ENCODE measurements around the gene PLEKHF1. TPM values are rescaled to one million over a fixed set of nuclear protein-coding genes. Genes with fewer than 3 reads are reported as not detected.

The PLEKHF1 gene
- total and polyA plus RNA-seq, 8 donors = 2.1 to 9.3 (median 4.4) TPM

DNA sequence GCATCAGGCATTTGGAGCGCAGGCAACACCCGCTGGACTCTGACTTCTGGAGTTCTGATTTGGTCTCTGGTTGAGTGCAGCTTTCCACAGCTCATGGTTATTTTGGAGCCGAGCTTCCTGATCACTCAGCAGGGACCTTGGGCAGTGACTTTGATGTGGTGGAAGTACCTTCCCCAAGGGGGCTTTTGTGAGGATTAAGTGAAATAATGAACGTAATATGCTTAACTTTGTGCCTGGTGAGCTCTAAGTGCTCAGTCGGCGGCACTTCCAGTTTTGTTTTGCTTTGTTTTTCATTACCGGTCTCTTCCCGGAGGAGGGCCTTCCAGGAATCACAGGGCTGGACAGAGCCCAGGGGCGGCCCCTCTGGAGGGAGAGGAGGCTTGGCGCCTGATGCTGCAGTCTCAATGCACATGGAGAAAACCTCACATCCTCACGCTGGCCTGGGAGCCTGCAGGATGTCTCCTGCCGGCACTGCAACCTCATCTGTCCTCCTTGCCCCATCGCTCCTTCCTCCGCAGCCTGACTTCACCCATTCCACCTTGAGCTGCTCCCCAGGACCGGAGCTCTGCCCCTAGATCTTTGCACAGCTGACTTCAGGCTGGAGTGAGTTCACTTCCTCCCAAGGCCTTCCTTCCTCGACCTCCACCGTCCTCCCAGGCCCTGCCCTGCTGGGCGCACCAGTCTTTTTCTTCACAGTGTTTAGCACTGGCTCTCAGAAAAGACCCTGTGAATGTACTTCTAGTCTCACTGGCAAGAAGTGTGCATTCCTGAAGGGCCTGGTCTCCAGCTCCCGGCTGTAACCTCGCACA lies 1.5 kb downstream of the PLEKHF1 start:
- DNase-seq (peak in 3 of 6 donors; percentile 44 to 67 (median 51)), ATAC-seq (peak in 2 of 4 donors; percentile 4 to 17), FAIRE-seq (no peak)
- Histone ChIP-seq H3K4me1 (peaks cover 18 to 36% (median 23%) of the 10 kb centered on the region in 3 donors), H3K4me3 (peak overlapping the region in 3 of 4 donors; percentile 63 to 91 (median 82)), H3K9me3 (no peaks in the 10 kb centered on the region), H3K27me3 (no peaks in the 10 kb centered on the region), H3K36me3 (no peaks in the 10 kb centered on the region), H3K27ac (peak overlapping the region; percentile 26 to 85 (median 64))
- no peak for TF ChIP-seq CTCF (IDR thresholded peaks at IDR 0.05)
- WGBS, 2 donors = 57 to 59% methylated on average over 20 of the region's 20 CpGs
- intact Hi-C loops (cut with DNase I) = loop anchor here in 1 of 3 donors (10.0 kb wide), 1 partner anchor 52 kb away; no protein-coding TSS in a partner anchor

- no peak for FAIRE-seq
- no peak for ATAC-seq
- Histone ChIP-seq H3K9me3 (no peaks in the 10 kb centered on the region), H3K27ac (peak overlapping the region in 2 of 4 donors; percentile 82 to 85), H3K4me1 (peaks cover 12 to 30% (median 18%) of the 10 kb centered on the region in 3 donors), H3K27me3 (no peaks in the 10 kb centered on the region), H3K36me3 (no peaks in the 10 kb centered on the region), H3K4me3 (peak overlapping the region in 1 of 4 donors; percentile 91)
- intact Hi-C loops (cut with DNase I) = loop anchor here in 1 of 3 donors (10.0 kb wide), 1 partner anchor 53 kb away; no protein-coding TSS in a partner anchor
- no peak for DNase-seq
- TF ChIP-seq CTCF (IDR thresholded peaks at IDR 0.05) = no peak
- 80 to 84% methylated on average over 11 of the region's 11 CpGs for WGBS, 2 donors
These were observed 2.1 kb downstream of the PLEKHF1 start for GRCh38 chr19:29667387-29667783.

DNA sequence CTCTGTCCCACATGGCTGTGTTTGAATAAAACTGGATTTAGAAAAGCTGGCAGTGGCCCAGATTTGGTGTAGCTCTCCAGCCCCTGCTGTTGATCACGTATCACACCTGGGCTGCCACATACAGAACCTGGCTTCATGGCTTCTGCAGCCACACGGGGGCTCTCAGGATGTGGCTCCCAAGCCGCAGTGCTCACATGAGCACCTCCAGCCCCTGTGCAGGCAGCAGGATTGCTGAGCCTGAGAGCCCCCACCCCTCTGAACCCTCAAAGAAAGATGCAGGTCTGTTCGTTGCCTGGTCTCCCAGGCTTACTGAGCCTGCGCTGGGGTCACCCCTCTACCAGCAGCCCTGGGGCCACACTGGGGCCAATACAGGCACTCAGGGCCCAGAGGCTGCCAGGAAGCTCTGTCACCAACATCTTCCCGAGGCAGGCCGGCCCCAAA lies 2.7 kb downstream of the PLEKHF1 start:
- H3K27me3 ChIP-seq = no peaks in the 10 kb centered on the region
- no peaks in the 10 kb centered on the region for H3K36me3 ChIP-seq
- no peak overlapping the region for H3K27ac ChIP-seq
- WGBS, 2 donors = 67 to 78% methylated on average over 7 of the region's 7 CpGs
- H3K4me1 ChIP-seq = peaks cover 7 to 25% (median 13%) of the 10 kb centered on the region in 3 donors
- H3K9me3 ChIP-seq = no peaks in the 10 kb centered on the region
- FAIRE-seq (no peak), DNase-seq (peak in 1 of 6 donors; percentile 42), ATAC-seq (no peak)
- intact Hi-C loops (cut with DNase I) = loop anchor here in 1 of 3 donors (10.0 kb wide), 1 partner anchor 53 kb away; no protein-coding TSS in a partner anchor
- H3K4me3 ChIP-seq = no peak overlapping the region
- TF ChIP-seq CTCF (IDR thresholded peaks at IDR 0.05) = no peak

- H3K9me3 ChIP-seq = no peaks in the 10 kb centered on the region
- H3K36me3 ChIP-seq = peaks cover 0 to 3% (median 2%) of the 10 kb centered on the region in 3 donors
- DNase-seq (peak in 1 of 6 donors; percentile 28), FAIRE-seq (no peak), ATAC-seq (no peak)
- H3K4me1 ChIP-seq = peaks cover 0 to 17% (median 8%) of the 10 kb centered on the region in 3 donors
- no peaks in the 10 kb centered on the region for H3K27me3 ChIP-seq
- no peak overlapping the region for H3K4me3 ChIP-seq
- no peak overlapping the region for H3K27ac ChIP-seq
- WGBS, 2 donors = 70 to 83% methylated on average over 13 of the region's 13 CpGs
- intact Hi-C loops (cut with DNase I) = loop anchor here in 1 of 3 donors (10.0 kb wide), 1 partner anchor 54 kb away; no protein-coding TSS in a partner anchor
- no peak for TF ChIP-seq CTCF (IDR thresholded peaks at IDR 0.05)
These were observed 3.7 kb downstream of the PLEKHF1 start for GRCh38 chr19:29668746-29669609.

Data from pancreas (tissue), 10 donors.